A549 treated with ZK216348 at 1 μM for 4 hours (cell line): ENCODE data around the gene OGT. TPM values are rescaled to one million over a fixed set of nuclear protein-coding genes. Genes with fewer than 3 reads are reported as not detected.

Source experiments
- total RNA-seq: library from RNA; stranded (reverse); fragments of 200-300 nt; extraction: Qiagen RNA extraction; gene quantifications from 5 replicates; pipeline ENCODE4 v1.2.3, GENCODE V29; 2022; ENCODE audit warnings: low read depth

OGT gene
- 28.5 to 51.5 TPM (median 42.9 TPM) in 5 replicates for total RNA-seq

GRCh38 chrX:71532753-71533425 is at the start of gene OGT:
TSS of gene OGT (plus strand) at chrX:71533104. CDS start at chrX:71533300, 196 bp downstream.

GRCh38 chrX:71578253-71579135 is 45.6 kb downstream of the OGT start, which contains the start of gene GCNA:
TSS of gene GCNA (plus strand) at chrX:71578437. CDS start at chrX:71580822, 2,385 bp downstream.

DNA sequence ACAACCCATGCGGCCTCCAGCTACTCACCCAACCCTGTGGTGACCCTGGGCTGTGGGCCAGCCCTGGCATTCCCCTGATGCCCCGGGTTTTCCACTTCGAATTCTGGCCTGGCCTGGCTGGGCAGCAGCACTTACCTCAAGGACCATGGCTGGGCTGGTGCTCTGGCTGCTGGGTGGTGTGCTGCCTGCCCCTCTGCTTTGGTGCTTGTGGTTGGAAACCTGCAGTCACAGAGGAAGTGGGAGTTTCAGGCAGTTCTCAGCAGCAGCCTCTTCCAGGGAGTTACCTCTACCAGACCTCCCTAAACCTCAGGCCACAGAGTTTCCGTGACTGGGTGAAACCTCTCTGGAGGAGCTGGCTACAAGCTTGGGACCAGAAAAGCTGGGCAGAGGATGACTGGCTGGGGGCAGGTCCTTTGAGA is 85.4 kb downstream of the OGT start, which contains the start of gene CXCR3:
TSS of gene CXCR3 (minus strand) at position 209 of the 419 bp plus-strand sequence. CDS start at position 147, 62 bp downstream.

Other genes with a start within 250 kb of the OGT start
- 344 to 455 TPM (median 405 TPM) in 5 replicates for gene NONO, start 249.5 kb upstream of the OGT start, total RNA-seq
- gene ITGB1BP2, start 231.4 kb upstream of the OGT start, total RNA-seq: 0.83 to 1.5 TPM (median 0.99 TPM) in 5 replicates
- 15.2 to 19.0 TPM (median 17.4 TPM) in 5 replicates for gene TAF1, start 166.7 kb upstream of the OGT start, total RNA-seq
- gene GCNA, start 45.3 kb downstream of the OGT start, total RNA-seq: 1.5 to 2.4 TPM (median 1.7 TPM) in 5 replicates
- gene CXCR3, start 85.4 kb downstream of the OGT start, total RNA-seq: 0.15 TPM in 1 of 5 replicates, not detected in the others
- gene CXorf49, start 185.2 kb downstream of the OGT start, total RNA-seq: not detected in 5 replicates
- not detected in 5 replicates for gene CXorf49B, start 230.2 kb downstream of the OGT start, total RNA-seq